Measurements from ENCODE around the gene MEF2B. TPM values are rescaled to one million over a fixed set of nuclear protein-coding genes. Genes with fewer than 3 reads are reported as not detected.

Gene MEF2B
- total and polyA plus RNA-seq, 10 of the 15 experiments (the other 5 are each of a cell fraction or from before 2014, with no cell fraction given) = 0.09 to 33.0 (median 8.9) TPM

DNA sequence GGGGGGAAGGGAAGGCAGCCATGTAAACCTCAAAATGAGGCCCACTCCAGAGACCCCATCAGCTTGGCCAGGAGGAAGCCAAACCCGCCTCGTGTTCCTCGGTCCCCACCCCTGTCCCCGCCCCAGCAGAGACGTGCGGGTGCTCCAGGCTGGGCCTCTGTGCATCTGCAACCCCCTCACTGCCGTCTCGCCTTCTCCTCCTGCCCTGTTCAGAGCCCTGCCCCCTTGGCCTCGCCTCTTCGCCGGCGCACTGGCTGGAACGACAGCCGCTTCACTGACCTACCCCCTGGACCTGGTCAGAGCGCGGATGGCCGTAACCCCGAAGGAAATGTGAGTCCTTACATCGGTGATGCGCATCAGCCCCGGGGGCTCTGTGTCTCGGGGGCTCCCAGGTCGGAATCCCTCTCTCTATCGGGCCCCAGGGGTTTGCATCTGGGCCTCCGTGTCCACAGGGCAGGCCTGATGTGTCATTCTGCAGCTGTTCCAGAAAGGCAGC, 64.0 kb downstream of the MEF2B start:
- ChIA-PET RAD21 (ENCODE audit: unreplicated experiment) (interaction anchor here (0.6 to 1.2 kb wide), 2 partner anchors 35 to 69 kb away, joined by 3 to 4 read pairs; no protein-coding TSS in a partner anchor), POLR2A (no interaction called here), SMC1A (ENCODE audit: uncharacterized antibody, unreplicated experiment) (interaction anchor here (1.4 kb wide), 1 partner anchor 9 kb away, joined by 4 read pairs; no protein-coding TSS in a partner anchor), CTCF (interaction anchor here (1.0 kb wide), 1 partner anchor 68 kb away, joined by 3 read pairs; no protein-coding TSS in a partner anchor)
- H3K9ac ChIP-seq (ENCODE audit: control insufficient read depth, insufficient read depth, low read length) = no peak overlapping the region
- H3K27me3 ChIP-seq (replicated peaks in 1 of 2; ENCODE audit: control insufficient read depth in 2 of 2, insufficient read depth in 2 of 2, low read length in 1 of 2) = no peaks in the 10 kb centered on the region
- no peaks in the 10 kb centered on the region for H3K79me2 ChIP-seq (ENCODE audit: control insufficient read depth, insufficient read depth, low read length)
- H2AFZ ChIP-seq (ENCODE audit: control insufficient read depth, low read depth, low read length) = no peak overlapping the region
- FAIRE-seq (no peak), DNase-seq (ENCODE audit: low read depth, low spot score) (no peak), ATAC-seq (0 out of 3 replicates have a peak, but pooled peaks have one; percentile 8)
- H3K4me2 ChIP-seq (ENCODE audit: control insufficient read depth, insufficient read depth) = no peak overlapping the region
- no peak overlapping the region for H3K4me3 ChIP-seq
- H3K27ac ChIP-seq (ENCODE audit: control insufficient read depth, insufficient read depth) = no peak overlapping the region
- no peak for TF ChIP-seq MYB (IDR thresholded peaks at IDR 0.05; ENCODE audit: borderline replicate concordance, low read depth, low read length)
- TF ChIP-seq STAT1 (conservative IDR thresholded peaks at IDR 0.05) = no peak
- no peak for TF ChIP-seq PAX5 (IDR thresholded peaks at IDR 0.05; ENCODE audit: borderline replicate concordance, low read depth, low read length)
- TF ChIP-seq SREBF2 (IDR thresholded peaks at IDR 0.05; ENCODE audit: low read length) = no peak
- TF ChIP-seq ZZZ3 (IDR thresholded peaks at IDR 0.05; ENCODE audit: control insufficient read depth, insufficient read length, low read depth) = no peak
- TF ChIP-seq RELA (IDR thresholded peaks at IDR 0.05; ENCODE audit: borderline replicate concordance, partially characterized antibody) = no peak
- TF ChIP-seq SIX5 (IDR thresholded peaks at IDR 0.05; ENCODE audit: low read depth, low read length, severe bottlenecking) = no peak
- in situ Hi-C loops (cut with MboI) (no loop called here), intact Hi-C loops (cut with micrococcal nuclease; ENCODE audit: unreplicated experiment) (no loop called here)
- WGBS (ENCODE audit: insufficient coverage, insufficient replicate concordance, low lambda C conversion rate, missing lambda C conversion rate) = 94% methylated on average over 23 of the region's 25 CpGs
- no TSS peak for BruUV-seq (replicated peaks)
- no peaks in the 10 kb centered on the region for H3K9me3 ChIP-seq (replicated peaks; ENCODE audit: control insufficient read depth, insufficient read depth, low read length)
- no peaks in the 10 kb centered on the region for H4K20me1 ChIP-seq (ENCODE audit: control insufficient read depth, insufficient read depth)
- peaks cover 0 to 4% of the 10 kb centered on the region in 2 experiments; a peak in 1 of 4 replicates for H3K36me3 ChIP-seq (ENCODE audit: control insufficient read depth in 2 of 2, insufficient read depth in 2 of 2, low read length in 1 of 2)
- no peaks in the 10 kb centered on the region for H3K4me1 ChIP-seq (ENCODE audit: control insufficient read depth, insufficient read depth, low read length)
